DND-41 (cell line): Measurements from ENCODE around the gene MYO18B.

Source experiments
- CTCF ChIP-seq: IDR thresholded peaks from 2 replicates; pipeline ENCODE4 v1.5.1; 2012; ENCODE audit warnings: borderline replicate concordance, low read length, moderate library complexity, mild to moderate bottlenecking; ENCODE audit not compliant: poor library complexity, severe bottlenecking; ENCODE audit errors: extremely low read depth
- EZH2 ChIP-seq: IDR thresholded peaks from 3 replicates; pipeline ENCODE4 v1.6.1; 2012; ENCODE audit warnings: borderline replicate concordance, low read depth, mild to moderate bottlenecking, moderate library complexity, low read length, inconsistent platforms; ENCODE audit not compliant: severe bottlenecking

DNA sequence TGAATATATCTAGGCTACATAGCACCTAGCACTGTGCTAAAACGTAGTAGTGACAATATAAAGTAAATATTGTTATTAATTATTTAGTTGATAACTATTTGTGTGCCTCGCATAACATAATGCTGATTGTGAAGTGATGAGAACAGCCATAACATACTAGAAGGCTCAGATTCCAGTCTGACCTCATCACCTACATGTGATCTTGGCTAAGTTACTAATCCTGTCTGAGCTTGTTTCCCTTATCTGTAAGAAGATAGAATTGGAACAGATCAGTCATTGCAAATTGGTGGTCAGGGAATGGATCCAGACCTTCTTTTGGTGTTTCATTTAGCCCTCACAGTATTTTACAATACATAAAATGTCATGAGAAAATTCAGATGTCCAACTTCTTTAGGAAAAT is 323.9 kb downstream of the MYO18B start:
- no peak for TF ChIP-seq CTCF
- no peak for TF ChIP-seq EZH2
